ENCODE results near the gene ACO1. TPM values are rescaled to one million over a fixed set of nuclear protein-coding genes. Genes with fewer than 3 reads are reported as not detected.

The ACO1 gene
- total and polyA plus RNA-seq, 2 experiments from 2014 or later, result 42.1 to 51.5 TPM

DNA sequence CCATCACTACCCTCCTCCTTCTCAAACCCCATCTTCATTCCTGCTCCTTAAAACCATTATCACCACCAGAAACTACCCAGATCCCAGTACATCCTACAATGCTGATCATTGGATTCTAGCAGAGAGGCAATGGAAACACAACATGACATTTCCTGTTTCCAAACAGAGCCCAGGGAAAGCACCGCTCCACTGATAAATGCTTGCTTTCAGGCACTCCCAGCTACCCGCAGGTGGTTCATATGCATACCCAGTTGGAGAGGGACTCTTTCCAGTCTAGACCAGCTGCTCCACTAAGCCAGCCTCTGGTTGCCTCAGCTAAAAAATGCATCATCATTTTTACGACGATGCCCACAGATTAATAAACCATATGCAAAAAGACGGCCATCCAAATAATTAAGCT lies 39.2 kb upstream of the ACO1 start:
- no peak for DNase-seq (ENCODE audit: low read depth in 1 of 2, low spot score in 1 of 2)
- no peaks in the 10 kb centered on the region for H3K36me3 ChIP-seq
- TF ChIP-seq, protein P1, sequence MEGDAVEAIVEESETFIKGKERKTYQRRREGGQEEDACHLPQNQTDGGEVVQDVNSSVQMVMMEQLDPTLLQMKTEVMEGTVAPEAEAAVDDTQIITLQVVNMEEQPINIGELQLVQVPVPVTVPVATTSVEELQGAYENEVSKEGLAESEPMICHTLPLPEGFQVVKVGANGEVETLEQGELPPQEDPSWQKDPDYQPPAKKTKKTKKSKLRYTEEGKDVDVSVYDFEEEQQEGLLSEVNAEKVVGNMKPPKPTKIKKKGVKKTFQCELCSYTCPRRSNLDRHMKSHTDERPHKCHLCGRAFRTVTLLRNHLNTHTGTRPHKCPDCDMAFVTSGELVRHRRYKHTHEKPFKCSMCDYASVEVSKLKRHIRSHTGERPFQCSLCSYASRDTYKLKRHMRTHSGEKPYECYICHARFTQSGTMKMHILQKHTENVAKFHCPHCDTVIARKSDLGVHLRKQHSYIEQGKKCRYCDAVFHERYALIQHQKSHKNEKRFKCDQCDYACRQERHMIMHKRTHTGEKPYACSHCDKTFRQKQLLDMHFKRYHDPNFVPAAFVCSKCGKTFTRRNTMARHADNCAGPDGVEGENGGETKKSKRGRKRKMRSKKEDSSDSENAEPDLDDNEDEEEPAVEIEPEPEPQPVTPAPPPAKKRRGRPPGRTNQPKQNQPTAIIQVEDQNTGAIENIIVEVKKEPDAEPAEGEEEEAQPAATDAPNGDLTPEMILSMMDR (IDR thresholded peaks at IDR 0.05; ENCODE audit: low read depth, low read length), result no peak
- no peaks in the 10 kb centered on the region for H3K9me3 ChIP-seq (ENCODE audit: low read depth)
- no peak overlapping the region for H3K27ac ChIP-seq
- H3K4me1 ChIP-seq (ENCODE audit: low read depth), result no peaks in the 10 kb centered on the region
- no peak overlapping the region for H3K4me3 ChIP-seq
- H3K27me3 ChIP-seq, result no peaks in the 10 kb centered on the region

DNA sequence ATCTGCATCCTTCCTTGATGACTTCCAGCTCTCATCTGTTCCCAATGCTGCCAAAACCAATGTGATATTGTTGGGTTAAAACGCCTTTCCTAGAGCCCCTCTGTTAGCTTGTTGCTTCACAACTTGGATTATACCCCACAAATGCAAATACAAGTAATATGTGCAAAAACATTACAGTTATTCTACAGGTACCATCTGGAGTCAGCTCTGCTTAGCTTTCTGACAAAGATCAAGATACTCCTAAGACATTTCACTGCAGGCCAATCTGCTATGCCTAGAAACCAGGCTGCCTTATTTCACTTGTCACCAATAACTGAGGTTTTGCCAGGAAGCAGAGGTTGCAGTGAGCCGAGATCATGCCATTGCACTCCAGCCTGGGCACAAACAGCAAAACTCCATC lies 36.9 kb upstream of the ACO1 start:
- no peak overlapping the region for H3K4me3 ChIP-seq
- TF ChIP-seq, protein P1 (IDR thresholded peaks at IDR 0.05; ENCODE audit: low read depth, low read length), result no peak
- no peak overlapping the region for H3K27ac ChIP-seq
- no peak for DNase-seq (ENCODE audit: low read depth in 1 of 2, low spot score in 1 of 2)
- H3K27me3 ChIP-seq, result no peaks in the 10 kb centered on the region
- H3K36me3 ChIP-seq, result no peaks in the 10 kb centered on the region
- H3K4me1 ChIP-seq (ENCODE audit: low read depth), result no peaks in the 10 kb centered on the region
- no peaks in the 10 kb centered on the region for H3K9me3 ChIP-seq (ENCODE audit: low read depth)

DNA sequence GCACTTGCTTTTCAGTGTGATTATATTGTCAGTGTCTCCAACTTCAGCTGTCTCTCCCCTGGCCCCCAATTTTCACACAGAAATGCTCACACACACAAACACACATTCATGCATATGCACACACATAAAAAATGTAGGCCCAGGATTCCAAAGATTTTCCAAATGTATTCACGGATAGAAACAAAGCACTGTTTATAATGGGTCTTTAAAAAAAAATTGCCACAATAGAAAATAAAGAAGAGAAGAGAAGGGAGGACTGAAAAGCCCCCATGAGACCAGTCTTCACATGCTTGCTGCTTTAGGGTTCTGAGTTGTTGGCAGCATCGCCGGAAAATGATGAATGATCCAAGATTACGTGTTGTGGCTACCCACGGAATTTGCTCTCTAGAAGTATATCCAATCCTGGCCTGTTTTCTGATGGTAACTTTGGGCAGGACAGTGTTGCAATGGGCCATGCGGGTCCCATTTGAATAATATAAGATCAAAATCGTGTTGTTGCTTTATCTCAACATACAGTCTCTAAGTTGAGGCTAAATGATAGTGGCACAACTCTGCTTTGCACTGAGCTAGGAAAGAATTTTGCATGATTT lies 36.2 kb upstream of the ACO1 start:
- Histone ChIP-seq H3K27ac (no peak overlapping the region), H3K36me3 (no peaks in the 10 kb centered on the region), H3K27me3 (no peaks in the 10 kb centered on the region), H3K4me3 (no peak overlapping the region), H3K4me1 (ENCODE audit: low read depth) (no peaks in the 10 kb centered on the region), H3K9me3 (ENCODE audit: low read depth) (no peaks in the 10 kb centered on the region)
- TF ChIP-seq, protein P1 (IDR thresholded peaks at IDR 0.05; ENCODE audit: low read depth, low read length), result no peak
- peak in 1 of 2 donors; percentile 71 for DNase-seq (ENCODE audit: low read depth in 1 of 2, low spot score in 1 of 2)

DNA sequence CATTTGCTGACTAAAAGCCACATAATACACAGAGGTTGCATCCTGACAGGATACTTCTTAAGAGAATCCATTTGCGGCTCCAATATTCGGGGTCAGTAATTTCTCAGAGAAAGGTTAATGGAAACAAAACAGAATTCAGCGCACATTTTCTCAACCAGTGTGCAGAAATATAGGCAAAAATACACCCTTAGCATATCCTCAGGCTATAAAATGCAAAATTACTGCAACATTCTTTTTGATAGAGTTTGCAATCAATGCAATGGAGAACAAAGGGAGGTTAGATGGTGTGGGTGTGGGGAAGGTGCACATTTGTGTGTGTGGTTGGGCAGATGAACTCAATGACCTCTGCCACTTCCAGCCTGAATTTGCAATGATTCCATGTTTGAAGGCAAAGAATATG lies 35.4 kb upstream of the ACO1 start:
- H3K27ac ChIP-seq, result no peak overlapping the region
- TF ChIP-seq, protein P1 (IDR thresholded peaks at IDR 0.05; ENCODE audit: low read depth, low read length), result no peak

DNA sequence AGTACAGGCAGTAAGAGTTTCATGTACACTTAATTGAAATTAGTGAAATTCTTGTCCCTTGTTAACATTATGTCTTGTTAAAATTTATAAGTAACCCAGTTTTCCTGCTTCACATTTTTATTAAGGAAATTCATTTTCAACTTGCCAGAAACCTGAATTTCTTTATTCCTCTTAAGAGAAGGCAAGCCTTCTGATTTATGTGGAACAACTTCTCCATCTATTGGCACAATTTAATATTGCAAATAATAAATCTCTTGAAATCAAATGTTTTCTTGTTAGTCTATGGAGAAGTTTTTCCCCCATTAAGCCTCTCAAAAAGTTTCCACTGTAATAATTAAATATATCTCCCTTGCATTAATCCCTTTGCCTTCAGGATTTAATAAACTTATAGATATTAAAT lies 33.8 kb upstream of the ACO1 start:
- Histone ChIP-seq H3K9me3 (ENCODE audit: low read depth) (no peaks in the 10 kb centered on the region), H3K4me3 (no peak overlapping the region), H3K4me1 (ENCODE audit: low read depth) (no peaks in the 10 kb centered on the region), H3K27me3 (no peaks in the 10 kb centered on the region), H3K36me3 (no peaks in the 10 kb centered on the region), H3K27ac (no peak overlapping the region)
- TF ChIP-seq, protein P1 (IDR thresholded peaks at IDR 0.05; ENCODE audit: low read depth, low read length), result peak; percentile 26
- peak in 1 of 2 donors; percentile 55 for DNase-seq (ENCODE audit: low read depth in 1 of 2, low spot score in 1 of 2)

More for the DNA sequence above, 35.4 kb upstream of the ACO1 start:
- DNase-seq (ENCODE audit: low read depth in 1 of 2, low spot score in 1 of 2), result no peak
- no peaks in the 10 kb centered on the region for H3K9me3 ChIP-seq (ENCODE audit: low read depth)
- H3K27me3 ChIP-seq, result no peaks in the 10 kb centered on the region
- no peaks in the 10 kb centered on the region for H3K4me1 ChIP-seq (ENCODE audit: low read depth)
- no peaks in the 10 kb centered on the region for H3K36me3 ChIP-seq
- H3K4me3 ChIP-seq, result no peak overlapping the region
